WTC11 (cell line): ENCODE results near the gene AGAP3.

Experiments
- CBFB ChIP-seq: sonication (generic); formaldehyde crosslinking; IDR thresholded peaks from 2 replicates; pipeline ENCODE4 v1.8.1; 2022; ENCODE audit warnings: mild to moderate bottlenecking, low read depth, missing genetic modification reagents
- CTCF ChIP-seq: fragments of 200-600 bp; IDR thresholded peaks from 2 replicates; pipeline ENCODE4 v1.8.0; 2022; ENCODE audit warnings: antibody characterized with exemption
- ETV6 ChIP-seq: sonication (generic); formaldehyde crosslinking; IDR thresholded peaks from 2 replicates; pipeline ENCODE4 v1.8.1; 2022; ENCODE audit warnings: mild to moderate bottlenecking, missing genetic modification reagents
- FOXJ3 ChIP-seq: sonication (generic); formaldehyde crosslinking; IDR thresholded peaks from 2 replicates; pipeline ENCODE4 v1.9.0; 2021; ENCODE audit warnings: missing genetic modification reagents, mild to moderate bottlenecking, borderline replicate concordance
- TEAD4 ChIP-seq: sonication (generic); formaldehyde crosslinking; IDR thresholded peaks from 2 replicates; pipeline ENCODE4 v1.8.0; 2022; ENCODE audit warnings: mild to moderate bottlenecking, missing genetic modification reagents
- ZNF219 ChIP-seq: sonication (generic); formaldehyde crosslinking; IDR thresholded peaks from 2 replicates; pipeline ENCODE4 v1.8.0; 2023; ENCODE audit warnings: missing genetic modification reagents, mild to moderate bottlenecking, borderline replicate concordance
- ZNF281 ChIP-seq: sonication (generic); formaldehyde crosslinking; IDR thresholded peaks from 2 replicates; pipeline ENCODE4 v1.8.0; 2023; ENCODE audit warnings: mild to moderate bottlenecking, missing genetic modification reagents
- TF ChIP-seq, protein P1 (sequence below): sonication (generic); formaldehyde crosslinking; IDR thresholded peaks from 2 replicates; pipeline ENCODE4 v1.8.1; 2022; ENCODE audit warnings: low read depth, mild to moderate bottlenecking, moderate library complexity, missing genetic modification reagents, borderline replicate concordance
- TF ChIP-seq, protein P2 (sequence below): sonication (generic); formaldehyde crosslinking; IDR thresholded peaks from 2 replicates; pipeline ENCODE4 v1.8.1; 2023; ENCODE audit warnings: mild to moderate bottlenecking, missing genetic modification reagents, moderate library complexity
- TF ChIP-seq, protein P3 (sequence below): sonication (generic); formaldehyde crosslinking; IDR thresholded peaks from 2 replicates; pipeline ENCODE4 v1.8.0; 2022; ENCODE audit warnings: mild to moderate bottlenecking, missing genetic modification reagents
- TF ChIP-seq, protein P4 (sequence below): sonication (generic); formaldehyde crosslinking; conservative IDR thresholded peaks from 2 replicates; pipeline ENCODE4 v1.8.1; 2022; ENCODE audit warnings: mild to moderate bottlenecking, missing genetic modification reagents

DNA sequence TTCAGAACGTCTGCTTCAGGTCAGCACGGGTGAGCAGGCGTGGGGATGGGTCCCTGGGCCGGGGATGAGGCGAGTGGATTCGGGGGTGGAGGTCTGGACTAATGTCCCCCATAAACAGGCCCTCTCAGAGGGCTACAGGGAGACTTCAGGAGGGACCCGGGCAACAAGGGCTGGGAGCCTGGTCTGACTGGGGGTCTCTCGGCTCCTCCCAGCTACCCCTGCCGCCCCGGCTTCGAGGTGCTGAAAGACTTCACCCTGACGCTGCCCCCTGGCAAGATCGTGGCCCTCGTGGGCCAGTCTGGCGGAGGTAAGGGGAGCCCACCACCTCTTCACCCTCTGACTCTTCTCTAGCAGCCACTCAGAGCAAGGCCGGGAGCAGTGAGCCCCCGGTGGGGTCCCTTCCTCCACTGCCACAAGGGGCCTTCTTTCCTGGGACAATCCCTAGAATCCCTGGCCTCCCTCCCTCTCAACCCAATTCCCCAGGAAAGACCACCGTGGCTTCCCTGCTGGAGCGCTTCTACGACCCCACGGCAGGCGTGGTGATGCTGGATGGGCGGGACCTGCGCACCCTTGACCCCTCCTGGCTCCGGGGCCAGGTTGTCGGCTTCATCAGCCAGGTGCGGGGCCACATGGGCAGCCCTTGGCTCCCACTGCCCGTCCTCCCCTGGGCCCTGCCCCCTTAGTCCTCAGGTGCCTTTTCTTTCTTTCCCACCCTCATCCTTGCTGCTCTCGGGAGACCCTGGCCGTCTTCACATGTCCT lies 45.5 kb upstream of the AGAP3 start:
- TF ChIP-seq, protein P1, sequence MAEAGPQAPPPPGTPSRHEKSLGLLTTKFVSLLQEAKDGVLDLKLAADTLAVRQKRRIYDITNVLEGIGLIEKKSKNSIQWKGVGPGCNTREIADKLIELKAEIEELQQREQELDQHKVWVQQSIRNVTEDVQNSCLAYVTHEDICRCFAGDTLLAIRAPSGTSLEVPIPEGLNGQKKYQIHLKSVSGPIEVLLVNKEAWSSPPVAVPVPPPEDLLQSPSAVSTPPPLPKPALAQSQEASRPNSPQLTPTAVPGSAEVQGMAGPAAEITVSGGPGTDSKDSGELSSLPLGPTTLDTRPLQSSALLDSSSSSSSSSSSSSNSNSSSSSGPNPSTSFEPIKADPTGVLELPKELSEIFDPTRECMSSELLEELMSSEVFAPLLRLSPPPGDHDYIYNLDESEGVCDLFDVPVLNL, result no peak
- no peak for TF ChIP-seq CTCF
- TF ChIP-seq, protein P2, sequence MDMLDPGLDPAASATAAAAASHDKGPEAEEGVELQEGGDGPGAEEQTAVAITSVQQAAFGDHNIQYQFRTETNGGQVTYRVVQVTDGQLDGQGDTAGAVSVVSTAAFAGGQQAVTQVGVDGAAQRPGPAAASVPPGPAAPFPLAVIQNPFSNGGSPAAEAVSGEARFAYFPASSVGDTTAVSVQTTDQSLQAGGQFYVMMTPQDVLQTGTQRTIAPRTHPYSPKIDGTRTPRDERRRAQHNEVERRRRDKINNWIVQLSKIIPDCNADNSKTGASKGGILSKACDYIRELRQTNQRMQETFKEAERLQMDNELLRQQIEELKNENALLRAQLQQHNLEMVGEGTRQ, result no peak
- TF ChIP-seq ZNF219, result no peak
- TF ChIP-seq, protein P3, sequence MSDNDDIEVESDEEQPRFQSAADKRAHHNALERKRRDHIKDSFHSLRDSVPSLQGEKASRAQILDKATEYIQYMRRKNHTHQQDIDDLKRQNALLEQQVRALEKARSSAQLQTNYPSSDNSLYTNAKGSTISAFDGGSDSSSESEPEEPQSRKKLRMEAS (CRISPR knock-in tag), result no peak
- no peak for TF ChIP-seq FOXJ3 (CRISPR knock-in tag)
- TF ChIP-seq, protein P4, sequence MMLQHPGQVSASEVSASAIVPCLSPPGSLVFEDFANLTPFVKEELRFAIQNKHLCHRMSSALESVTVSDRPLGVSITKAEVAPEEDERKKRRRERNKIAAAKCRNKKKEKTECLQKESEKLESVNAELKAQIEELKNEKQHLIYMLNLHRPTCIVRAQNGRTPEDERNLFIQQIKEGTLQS, result no peak
- TF ChIP-seq CBFB (CRISPR knock-in tag), result no peak
- TF ChIP-seq ETV6 (CRISPR knock-in tag), result no peak
- no peak for TF ChIP-seq ZNF281 (CRISPR knock-in tag)
- no peak for TF ChIP-seq TEAD4 (CRISPR knock-in tag)
